Motor neuron (in vitro differentiated cells): ENCODE data around the gene SLC5A2. TPM values are rescaled to one million over a fixed set of nuclear protein-coding genes. Genes with fewer than 3 reads are reported as not detected.
A peak's percentile ranks its signal among the peaks of the same experiment; 100 is the strongest.
"Not testable (repeated sequence)": the region's sequence is repeated elsewhere in the genome, so short reads cannot be mapped to it uniquely, and the experiment has no call there.

Source experiments
- ATAC-seq, 8 experiments: fragments of 200-7000 bp; cut with Tn5 transposase; replicated peaks in 6 of 8; 2 replicates each; pipeline ENCODE4 v1.8.0; 2021; ENCODE audit warnings: mild to moderate bottlenecking in 8 of 8, moderate library complexity in 8 of 8
- H3K27ac ChIP-seq, 2 donors: fragments of 250-450 bp; sonication (Bioruptor Pico); 2 replicates each; pipeline ENCODE4 v1.9.0; 2021; ENCODE audit warnings: antibody characterized with exemption in 2 of 2, mild to moderate bottlenecking in 2 of 2, moderate library complexity in 1 of 2
- H3K4me1 ChIP-seq, 2 donors: fragments of 250-450 bp; sonication (Bioruptor Pico); replicated peaks in 1 of 2; 2 replicates each; pipeline ENCODE4 v1.6.1; 2021; ENCODE audit warnings: antibody characterized with exemption in 2 of 2, mild to moderate bottlenecking in 2 of 2, moderate library complexity in 1 of 2
- H3K4me3 ChIP-seq, 5 donors: fragments of 250-450 bp; sonication (Bioruptor Pico); 2 replicates each; pipeline ENCODE4 v1.9.0; 2021; ENCODE audit warnings: antibody characterized with exemption in 5 of 5, mild to moderate bottlenecking in 5 of 5, moderate library complexity in 4 of 5
- WGBS, 10 experiments: fragments of 450-650 bp; shearing (Covaris generic); methylation state at CpG; one replicate each; pipeline ENCODE4 v1.0.0; 2022; 5-methylcytosine and 5-hydroxymethylcytosine counted together
- in situ Hi-C, 9 experiments: fragments of 400-800 bp; cut with MboI; loops; one replicate each; pipeline ENCODE4 v1.15.0; 2021; ENCODE audit warnings: low sequenced_read_pairs in 9 of 9, low pct_unique_long_range_greater_than_20kb in 2 of 9; ENCODE audit not compliant: unreplicated experiment in 9 of 9
- total RNA-seq, 8 experiments: library from RNA; unstranded; fragments of 300-600 nt; gene quantifications; 2 replicates each; pipeline versions ENCODE4 v1.2.3 to v1.2.4, GENCODE V29; 2022

Gene SLC5A2
- total RNA-seq, 8 experiments from 2014 or later = 0.36 to 3.0 (median 2.5) TPM

DNA sequence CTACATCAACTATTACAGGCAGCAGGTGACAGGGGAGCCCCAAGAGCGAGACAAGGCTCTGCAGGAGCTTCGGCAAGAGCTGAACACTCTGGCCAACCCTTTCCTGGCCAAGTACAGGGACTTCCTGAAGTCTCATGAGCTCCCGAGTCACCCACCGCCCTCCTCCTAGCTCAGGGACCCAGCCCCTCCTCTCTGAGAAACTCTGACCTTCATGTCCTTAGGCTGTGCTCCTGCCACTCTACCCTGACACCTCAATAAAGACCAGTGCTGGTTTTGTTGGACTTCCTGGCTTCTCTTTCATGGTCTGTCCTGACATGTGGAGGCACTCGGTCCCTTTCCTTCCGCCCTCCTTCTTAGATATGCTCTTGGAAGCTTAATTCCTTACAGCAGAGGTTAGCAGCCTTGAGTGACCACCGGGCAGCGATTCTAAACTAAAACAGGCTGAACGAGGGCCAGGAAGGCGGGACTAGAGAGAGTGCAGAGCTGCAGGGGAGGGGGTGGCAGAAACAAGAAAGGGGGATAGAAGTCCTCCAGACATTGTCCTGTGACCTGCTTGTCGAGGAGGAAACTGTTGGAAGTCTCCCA, 45.7 kb downstream of the SLC5A2 start:
- H3K4me3 ChIP-seq = no peak overlapping the region
- ATAC-seq = peak in 2 of 8 experiments; percentile 18 to 20
- WGBS, 10 experiments = 31 to 100% (median 54%) methylated on average over 1 to 9 of the region's 11 CpGs; no CpG with 5 or more reads in 3 of the 10 experiments
- peaks cover 0 to 7% of the 10 kb centered on the region in 2 donors for H3K4me1 ChIP-seq
- in situ Hi-C loops = loop anchor here in 1 of 9 experiments (25.0 kb wide), 1 partner anchor 159 kb away; no protein-coding TSS in a partner anchor
- H3K27ac ChIP-seq = no peak overlapping the region

DNA sequence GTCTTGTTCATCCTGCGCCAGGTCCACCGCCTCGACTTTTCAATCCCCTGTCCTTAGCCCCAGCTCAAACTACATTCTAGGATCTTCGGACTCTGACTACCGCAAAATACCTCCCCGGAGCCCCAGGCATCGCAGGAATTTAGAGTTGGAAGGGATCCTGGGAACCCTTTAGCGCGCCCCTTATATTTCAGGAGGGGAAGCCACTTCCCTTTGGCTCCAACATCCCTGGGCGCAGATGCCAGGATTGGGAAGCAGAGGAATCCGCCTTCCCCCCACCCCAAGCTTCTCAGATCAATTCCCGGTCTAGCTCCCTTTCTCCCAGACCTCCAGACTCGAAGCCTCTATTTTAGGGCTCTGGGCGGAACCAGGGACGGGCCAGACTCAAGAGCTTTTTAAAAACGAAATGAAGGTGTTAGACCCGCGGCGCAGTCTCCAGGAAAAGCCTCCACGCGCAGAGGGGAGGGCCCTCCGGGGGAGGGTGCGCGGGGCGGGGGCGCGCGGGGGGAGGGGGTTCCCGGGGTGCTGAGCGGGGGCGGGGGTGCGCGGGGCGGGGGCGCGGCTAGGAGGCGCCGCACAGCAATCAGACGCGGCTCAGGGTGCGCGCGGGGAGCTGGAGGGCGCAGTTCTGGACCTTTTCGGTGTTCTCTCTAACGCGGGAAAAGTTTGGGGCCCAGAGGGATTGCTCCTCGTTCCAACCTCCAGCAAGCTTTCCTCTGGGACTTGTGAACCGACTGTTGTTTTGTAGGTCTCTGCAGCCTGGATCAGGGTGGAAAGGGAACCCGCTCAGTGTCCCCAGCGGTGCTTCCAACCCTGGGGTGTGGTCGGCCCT, 46.4 kb downstream of the SLC5A2 start:
- peak in 7 of 8 experiments; percentile 23 to 77 (median 59) for ATAC-seq
- H3K4me3 ChIP-seq = peak overlapping the region in 3 of 5 donors; percentile 18 to 23 (median 19)
- peaks cover 0 to 7% of the 10 kb centered on the region in 2 donors for H3K4me1 ChIP-seq
- no peak overlapping the region for H3K27ac ChIP-seq
- in situ Hi-C loops = loop anchor here in 1 of 9 experiments (25.0 kb wide), 1 partner anchor 158 kb away; no protein-coding TSS in a partner anchor
- WGBS, 10 experiments = 5 to 26% (median 13%) methylated on average over 2 to 13 of the region's 52 CpGs; no CpG with 5 or more reads in 3 of the 10 experiments

DNA sequence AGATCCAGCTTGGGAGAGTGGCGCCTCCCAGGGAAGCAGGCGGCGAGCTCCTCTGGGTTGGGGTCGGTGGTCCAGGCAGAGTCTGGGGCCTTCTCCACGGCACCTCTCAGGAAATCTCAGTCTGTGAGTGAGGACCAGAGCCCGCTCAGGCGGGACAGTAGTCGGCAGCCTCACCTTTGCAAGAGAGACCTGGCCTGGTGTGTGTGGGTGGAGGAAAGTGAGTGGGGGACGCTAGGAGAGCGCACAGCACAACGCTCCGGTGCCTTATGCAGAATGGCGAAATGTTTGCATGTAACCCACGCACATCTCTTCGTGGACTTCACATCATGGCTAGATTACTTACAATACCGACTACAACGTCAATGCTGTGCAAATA, 47.0 kb downstream of the SLC5A2 start:
- Histone ChIP-seq H3K4me1 (peaks cover 0 to 7% of the 10 kb centered on the region in 2 donors), H3K27ac (no peak overlapping the region), H3K4me3 (peak overlapping the region in 1 of 5 donors; percentile 23)
- 13 to 100% (median 58%) methylated on average over 2 to 9 of the region's 17 CpGs; no CpG with 5 or more reads in 4 of the 10 experiments for WGBS, 10 experiments
- peak in 3 of 8 experiments; percentile 25 to 51 (median 27) for ATAC-seq
- in situ Hi-C loops = loop anchor here in 1 of 9 experiments (25.0 kb wide), 1 partner anchor 157 kb away; no protein-coding TSS in a partner anchor

DNA sequence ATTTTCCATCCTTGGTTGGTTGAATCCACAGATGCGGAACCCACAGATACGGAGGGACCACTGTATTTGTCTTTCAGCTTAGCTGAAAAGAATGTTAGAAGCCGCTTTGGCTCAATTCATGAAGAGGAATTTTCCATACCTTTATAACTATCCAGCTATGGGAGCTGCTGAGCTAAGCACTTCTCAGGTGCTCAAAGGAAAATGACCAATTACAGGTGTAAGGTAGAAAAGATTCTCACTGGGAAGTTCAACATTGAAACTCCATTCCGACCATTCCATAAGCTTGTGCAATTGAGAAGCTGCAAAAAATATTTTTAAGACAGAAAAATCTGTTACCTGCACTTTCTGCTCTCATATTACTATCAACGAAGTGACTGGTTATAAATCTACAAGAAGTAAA, 47.5 kb downstream of the SLC5A2 start:
- no peak for ATAC-seq
- no peak overlapping the region for H3K4me3 ChIP-seq
- peaks cover 0 to 7% of the 10 kb centered on the region in 2 donors for H3K4me1 ChIP-seq
- no peak overlapping the region for H3K27ac ChIP-seq
- 46 to 100% (median 86%) methylated on average over 1 to 5 of the region's 5 CpGs for WGBS, 10 experiments
- in situ Hi-C loops = loop anchor here in 1 of 9 experiments (25.0 kb wide), 1 partner anchor 157 kb away; no protein-coding TSS in a partner anchor

DNA sequence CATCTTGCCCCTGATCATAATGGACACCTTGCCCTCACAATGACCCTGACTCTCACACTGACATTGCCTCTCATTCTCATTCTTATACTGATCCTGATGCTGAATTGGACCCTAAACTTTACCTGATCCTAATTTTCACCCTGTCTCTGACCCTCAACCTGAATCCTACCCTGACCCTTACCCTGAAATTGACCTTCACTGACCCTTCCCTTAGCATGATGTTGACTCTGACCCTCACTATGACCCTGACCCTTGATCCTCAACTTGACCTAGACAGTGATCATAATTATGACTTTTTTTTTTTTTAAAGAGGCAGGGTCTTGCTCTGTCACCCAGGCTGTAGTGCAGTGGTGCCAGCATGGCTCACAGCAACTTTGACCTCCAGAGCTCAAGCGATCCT, 48.2 kb downstream of the SLC5A2 start:
- no peak for ATAC-seq
- Histone ChIP-seq H3K4me3 (no peak overlapping the region), H3K4me1 (peaks cover 0 to 7% of the 10 kb centered on the region in 2 donors), H3K27ac (no peak overlapping the region)
- WGBS, 10 experiments = 14 to 100% (median 83%) methylated on average over 1 of the region's 1 CpG; no CpG with 5 or more reads in 5 of the 10 experiments
- in situ Hi-C loops = loop anchor here in 1 of 9 experiments (25.0 kb wide), 1 partner anchor 156 kb away; no protein-coding TSS in a partner anchor

DNA sequence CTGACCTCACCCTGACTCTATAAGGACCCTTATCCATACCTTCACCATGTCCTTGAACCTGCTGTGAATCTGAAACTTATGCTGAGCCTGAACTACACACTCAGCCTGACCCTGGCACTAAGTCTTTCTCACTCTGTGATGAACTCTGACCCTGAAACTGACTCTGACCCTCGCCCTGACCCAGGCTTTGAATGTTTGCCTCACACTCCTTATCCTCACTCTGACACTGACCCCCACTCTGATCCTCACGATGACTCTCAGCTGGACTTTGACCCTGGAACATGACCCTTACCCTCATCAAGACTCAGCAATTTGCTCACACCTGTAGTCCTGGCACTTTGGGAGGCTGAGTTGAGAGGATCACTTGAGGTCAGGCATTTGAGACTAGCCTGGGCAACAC, 49.2 kb downstream of the SLC5A2 start:
- no peak overlapping the region for H3K4me3 ChIP-seq
- H3K27ac ChIP-seq = no peak overlapping the region
- H3K4me1 ChIP-seq = peaks cover 0 to 7% of the 10 kb centered on the region in 2 donors
- ATAC-seq = no peak
- WGBS, 10 experiments = 0 to 75% (median 46%) methylated on average over 1 to 2 of the region's 2 CpGs; no CpG with 5 or more reads in 3 of the 10 experiments
- in situ Hi-C loops = loop anchor here in 1 of 9 experiments (25.0 kb wide), 1 partner anchor 155 kb away; no protein-coding TSS in a partner anchor

DNA sequence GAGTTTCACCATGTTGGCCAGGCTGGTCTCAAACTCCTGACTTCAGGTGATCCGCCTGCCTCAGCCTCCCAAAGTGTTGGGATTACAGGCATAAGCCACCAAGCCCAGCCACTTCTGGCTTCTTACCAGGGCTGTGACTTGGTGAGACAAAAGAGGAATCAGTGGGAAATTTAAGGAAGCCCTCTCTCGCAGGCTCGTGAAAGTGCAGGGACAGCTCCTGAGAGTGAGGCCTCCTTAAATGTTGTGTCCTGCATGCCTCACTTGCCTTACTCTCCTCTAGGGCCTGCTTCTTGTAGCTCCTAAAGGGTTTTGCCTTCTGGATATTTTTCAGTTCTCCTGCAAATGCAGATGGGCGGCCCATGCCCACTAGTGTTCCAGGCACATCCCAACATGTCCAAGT, 50.0 kb downstream of the SLC5A2 start:
- in situ Hi-C loops = loop anchor here in 1 of 9 experiments (25.0 kb wide), 1 partner anchor 154 kb away; no protein-coding TSS in a partner anchor
- no peak for ATAC-seq
- WGBS, 10 experiments = 43 to 84% (median 82%) methylated on average over 1 to 3 of the region's 4 CpGs; no CpG with 5 or more reads in 4 of the 10 experiments
- peaks cover 2 to 7% of the 10 kb centered on the region in 2 donors for H3K4me1 ChIP-seq
- H3K4me3 ChIP-seq = no peak overlapping the region
- no peak overlapping the region for H3K27ac ChIP-seq

DNA sequence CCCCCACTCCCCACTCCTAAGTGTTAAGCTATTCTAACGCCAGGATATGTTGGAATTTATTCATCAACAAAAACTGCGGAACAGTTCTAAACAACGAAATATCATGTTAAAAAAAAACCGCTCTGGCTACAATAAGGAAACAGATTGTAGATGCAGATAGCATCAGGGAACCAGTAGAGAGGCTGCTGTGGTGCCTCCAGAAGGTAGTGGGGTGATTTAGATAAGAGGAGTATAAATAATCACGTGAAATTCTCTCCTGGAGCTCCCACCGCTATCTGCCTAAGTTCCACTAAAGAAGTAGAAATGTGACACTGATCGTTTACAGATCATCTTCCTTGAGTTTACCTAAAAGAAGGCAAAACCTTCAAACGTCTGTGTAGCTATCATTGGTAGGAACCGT, 52.8 kb downstream of the SLC5A2 start:
- in situ Hi-C loops = loop anchor here in 1 of 9 experiments (25.0 kb wide), 1 partner anchor 152 kb away; no protein-coding TSS in a partner anchor
- ATAC-seq = no peak
- Histone ChIP-seq H3K4me3 (no peak overlapping the region), H3K27ac (no peak overlapping the region), H3K4me1 (peaks cover 0 to 3% of the 10 kb centered on the region in 2 donors)
- WGBS, 10 experiments = 48 to 81% (median 71%) methylated on average over 3 to 9 of the region's 9 CpGs; no CpG with 5 or more reads in 1 of the 10 experiments

DNA sequence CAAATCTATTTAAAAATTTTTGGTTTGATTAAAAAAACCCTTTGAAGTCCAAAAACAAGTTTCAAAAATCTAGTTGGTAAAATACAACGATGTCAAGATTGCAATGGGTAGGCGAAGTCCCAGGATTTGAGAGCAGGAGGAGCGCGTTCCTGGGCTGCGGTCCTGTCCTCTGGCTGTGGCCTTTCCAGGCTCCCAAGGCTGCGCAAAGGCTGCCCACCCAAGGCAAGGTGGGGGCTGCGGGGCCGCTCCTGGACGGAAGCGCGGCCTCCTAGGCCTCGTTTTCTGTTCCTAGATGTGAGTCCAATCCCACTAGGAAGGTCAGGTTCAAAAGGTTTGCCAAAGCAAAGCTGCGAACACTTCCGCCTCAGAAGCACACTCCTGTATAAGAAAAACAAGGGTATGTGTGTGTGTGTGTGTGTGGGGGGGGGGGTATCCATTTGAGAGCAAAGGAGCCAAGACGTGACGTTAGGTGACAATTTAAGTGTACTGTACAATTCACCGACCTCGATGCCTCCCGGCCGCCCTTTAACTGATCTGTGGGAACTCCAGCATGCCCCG, 54.0 kb downstream of the SLC5A2 start:
- Histone ChIP-seq H3K4me1 (peaks cover 0 to 3% of the 10 kb centered on the region in 2 donors), H3K4me3 (peak overlapping the region in 2 of 5 donors; percentile 17 to 38), H3K27ac (peak overlapping the region in 1 of 2 donors; percentile 60)
- in situ Hi-C loops = loop anchor here in 1 of 9 experiments (25.0 kb wide), 1 partner anchor 150 kb away; no protein-coding TSS in a partner anchor
- no peak for ATAC-seq
- WGBS, 10 experiments = 61 to 100% (median 84%) methylated on average over 1 to 9 of the region's 21 CpGs; no CpG with 5 or more reads in 2 of the 10 experiments

DNA sequence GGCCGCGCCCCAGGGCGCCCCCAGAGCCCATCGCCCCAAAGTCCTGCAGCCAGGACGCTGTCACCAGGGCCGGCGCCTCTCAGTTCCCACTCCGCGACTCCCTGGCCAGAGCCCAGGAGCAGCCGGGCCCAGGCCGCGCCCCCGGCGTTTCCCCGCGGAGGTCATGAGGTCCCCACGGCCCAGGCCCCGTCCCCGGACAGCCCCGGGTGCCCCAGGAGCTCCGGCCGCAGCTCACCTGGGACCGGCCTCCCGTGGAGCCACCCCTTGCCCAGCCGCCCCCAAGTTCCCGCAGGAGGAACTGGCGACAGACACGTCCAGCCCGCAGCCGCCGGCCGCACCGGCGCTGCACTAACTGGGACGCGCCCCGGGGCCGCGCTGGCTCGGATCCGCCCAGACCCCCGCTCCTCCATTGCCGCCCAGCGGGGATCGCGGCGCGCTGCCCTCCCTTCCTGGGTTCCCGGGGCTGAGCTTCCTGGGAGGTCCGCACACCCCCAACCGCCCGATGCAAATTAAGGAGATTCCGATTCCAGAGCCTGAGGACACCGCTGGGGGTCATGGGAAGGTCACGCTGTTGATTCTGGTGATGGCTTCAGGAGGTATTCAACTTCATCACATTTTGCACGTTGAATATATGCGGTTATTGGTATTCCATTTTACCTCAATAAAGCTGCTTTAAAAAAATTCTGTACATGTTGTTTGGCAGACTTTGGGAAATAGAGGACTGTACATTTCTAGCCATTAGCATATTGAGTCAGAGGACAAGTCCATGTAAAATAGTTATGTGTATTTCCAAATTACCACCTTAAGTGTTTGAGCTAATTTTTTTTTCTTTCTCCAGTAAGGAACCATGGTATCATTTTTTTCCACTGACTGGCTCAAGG, 54.7 kb downstream of the SLC5A2 start:
- WGBS, 10 experiments = 0 to 56% (median 10%) methylated on average over 1 to 3 of the region's 57 CpGs; no CpG with 5 or more reads in 2 of the 10 experiments
- H3K4me3 ChIP-seq = peak overlapping the region; percentile 3 to 38 (median 17)
- in situ Hi-C loops = loop anchor here in 1 of 9 experiments (25.0 kb wide), 1 partner anchor 150 kb away; no protein-coding TSS in a partner anchor

DNA sequence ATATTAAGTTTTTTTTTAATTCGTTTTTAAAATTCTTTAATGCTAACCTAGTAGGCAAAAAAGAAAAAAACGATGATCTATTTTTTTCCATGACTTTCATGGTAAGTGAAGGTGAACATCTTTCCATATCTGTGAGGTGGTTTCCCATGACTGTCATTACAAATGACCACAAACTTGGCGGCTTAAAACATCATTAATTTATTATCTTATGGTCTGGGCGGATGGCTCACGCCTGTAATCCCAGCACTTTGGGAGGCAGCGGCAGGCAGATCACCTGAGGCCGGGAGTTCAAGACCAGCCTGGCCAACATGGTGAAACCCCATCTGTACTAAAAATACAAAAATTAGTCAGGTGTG, 55.3 kb downstream of the SLC5A2 start:
- in situ Hi-C loops = loop anchor here in 1 of 9 experiments (25.0 kb wide), 1 partner anchor 149 kb away; no protein-coding TSS in a partner anchor
- not testable (repeated sequence) for H3K4me3 ChIP-seq, H3K27ac ChIP-seq, H3K4me1 ChIP-seq
- WGBS, 10 experiments = 0 to 68% (median 36%) methylated on average over 2 to 7 of the region's 7 CpGs; no CpG with 5 or more reads in 1 of the 10 experiments
- ATAC-seq = peak in 2 of 8 experiments; percentile 2 to 8

More for the DNA sequence above, 54.7 kb downstream of the SLC5A2 start:
- Histone ChIP-seq H3K27ac (peak overlapping the region in 1 of 2 donors; percentile 60), H3K4me1 (peaks cover 0 to 3% of the 10 kb centered on the region in 2 donors)
- ATAC-seq = peak; percentile 29 to 97 (median 91)
